NOMO-1 treated with dmso at 0.1 percent for 144 hours (cell line): ENCODE results near the gene PGAM5.

ENCODE experiments used
- DNase-seq: peaks from one replicate; lab custom pipeline; 2025; ENCODE audit not compliant: unreplicated experiment; lab: John Stamatoyannopoulos, UW

Gene PGAM5

DNA sequence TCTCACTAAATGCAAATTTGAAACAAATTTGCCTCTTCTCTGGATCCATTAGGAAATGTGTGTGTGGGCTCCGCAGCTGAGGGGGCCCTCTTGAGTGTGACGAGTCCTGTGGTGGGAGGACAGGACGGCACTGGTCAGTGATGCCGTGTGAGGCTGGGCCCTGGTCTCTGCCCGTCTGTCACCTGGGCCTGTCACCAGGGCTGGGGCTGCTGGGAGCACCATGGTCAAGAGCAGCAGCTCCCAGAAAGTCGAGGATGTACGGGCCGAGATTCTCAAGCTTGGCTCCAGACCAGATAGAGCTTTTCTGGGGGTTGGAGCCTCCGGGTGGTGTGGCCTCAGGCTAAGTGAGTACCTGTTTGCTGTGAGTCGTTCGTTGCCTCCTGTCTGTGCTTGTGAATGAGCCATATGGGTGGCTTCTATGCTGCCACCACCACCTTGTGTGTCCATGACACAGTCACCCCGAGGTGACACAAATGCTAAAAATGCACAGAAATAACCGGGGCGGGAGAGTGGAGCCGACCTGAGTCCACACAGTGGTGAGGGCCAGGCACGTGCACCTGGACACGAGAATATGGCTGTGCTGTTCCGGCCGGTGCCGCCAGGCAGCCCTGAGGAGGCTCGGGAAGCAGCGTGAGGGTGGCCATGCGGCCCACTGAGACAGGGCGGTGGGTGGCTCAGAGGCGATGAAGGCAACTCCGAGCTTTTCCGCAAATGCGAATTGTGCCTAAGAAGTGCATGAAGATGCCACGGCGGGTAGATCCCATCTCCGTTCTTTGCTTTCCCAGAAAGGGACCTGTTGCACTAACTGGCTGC, 8.7 kb downstream of the PGAM5 start:
- DNase-seq: no peak

DNA sequence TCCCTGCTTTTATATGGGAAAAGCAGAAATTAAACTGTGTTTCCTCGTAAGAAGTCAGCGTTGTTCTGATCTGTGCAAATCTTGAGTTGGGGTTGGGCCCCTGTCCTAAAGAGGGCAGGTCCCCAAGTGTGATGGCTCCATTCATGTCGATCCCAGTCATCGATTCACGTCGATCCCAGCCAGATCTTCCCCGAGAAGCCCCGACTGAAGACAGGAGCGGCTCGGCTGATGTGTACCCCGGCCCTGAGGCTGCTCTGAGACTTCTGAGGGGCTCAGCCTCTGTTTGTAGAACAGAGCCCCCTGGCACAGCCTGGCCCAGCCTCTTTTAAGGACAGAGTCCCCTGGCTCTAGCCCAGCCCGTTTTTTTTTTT, 9.3 kb downstream of the PGAM5 start:
- DNase-seq: no peak

DNA sequence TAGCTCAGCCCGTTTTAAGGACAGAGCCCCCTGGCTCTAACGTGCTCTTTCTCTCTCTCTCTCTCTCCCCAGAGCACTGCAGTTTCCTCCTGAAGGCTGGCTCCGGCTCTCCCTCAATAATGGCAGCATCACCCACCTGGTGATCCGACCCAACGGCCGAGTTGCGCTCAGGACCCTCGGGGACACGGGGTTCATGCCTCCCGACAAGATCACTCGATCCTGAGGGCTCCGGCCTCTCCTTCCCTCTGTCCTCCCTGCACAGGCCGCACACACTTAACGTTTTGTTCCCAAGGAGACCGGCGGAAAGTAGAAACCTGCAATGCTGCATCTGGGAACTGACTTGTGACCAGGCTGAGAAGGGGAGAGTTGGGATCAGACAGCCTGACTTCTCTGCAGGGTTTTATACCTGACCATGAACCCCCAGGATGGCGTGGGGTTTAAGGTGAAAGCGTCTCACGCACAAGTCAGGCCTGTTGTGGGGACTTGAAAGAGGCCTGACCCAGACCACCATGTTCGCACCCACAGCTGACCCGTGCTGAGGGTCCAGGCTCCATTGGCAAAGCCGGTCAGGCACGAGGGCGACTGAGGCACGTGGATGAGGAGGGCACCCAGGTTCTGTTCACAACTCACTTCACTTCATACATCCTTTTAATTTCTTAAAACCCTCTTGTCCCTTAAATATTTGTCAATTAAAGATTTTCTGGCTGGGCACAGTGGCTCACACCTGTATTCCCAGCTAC, 10.1 kb downstream of the PGAM5 start:
- no peak for DNase-seq

DNA sequence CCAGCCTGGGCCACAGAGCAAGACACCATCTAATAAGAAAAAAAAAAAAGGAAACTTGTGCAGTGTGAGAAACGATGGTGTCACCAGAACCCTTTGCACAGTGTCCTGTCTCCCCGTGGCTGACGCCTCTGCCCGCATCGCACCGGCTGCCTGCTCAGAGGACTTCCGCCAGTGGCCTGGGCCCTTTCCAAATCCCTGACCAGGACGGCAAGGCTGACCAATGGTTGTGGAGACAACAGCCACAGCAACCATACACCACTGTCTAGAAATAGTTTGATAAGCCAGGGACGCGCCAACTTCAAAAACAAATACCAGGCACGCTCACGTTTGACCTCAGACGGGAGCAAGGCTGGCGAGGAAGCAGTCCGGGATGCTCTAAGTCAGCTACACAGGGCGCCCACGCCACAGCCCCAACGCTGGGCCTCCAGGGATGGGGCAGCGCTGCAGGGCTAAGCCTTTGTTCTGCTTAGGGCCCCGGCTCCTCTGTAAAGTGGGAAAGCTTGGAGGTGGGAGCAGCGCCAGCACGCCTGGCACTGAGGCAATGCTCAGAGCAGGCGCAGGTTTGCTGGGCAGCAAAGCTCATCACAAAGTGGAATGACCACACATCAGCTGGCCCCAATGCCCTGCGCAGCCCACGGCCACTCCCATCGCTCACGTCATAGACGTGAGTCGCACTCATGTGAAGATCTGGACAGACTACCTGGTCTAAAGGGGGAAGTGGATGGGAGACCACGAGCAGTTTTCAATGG, 12.5 kb downstream of the PGAM5 start:
- DNase-seq: no peak

DNA sequence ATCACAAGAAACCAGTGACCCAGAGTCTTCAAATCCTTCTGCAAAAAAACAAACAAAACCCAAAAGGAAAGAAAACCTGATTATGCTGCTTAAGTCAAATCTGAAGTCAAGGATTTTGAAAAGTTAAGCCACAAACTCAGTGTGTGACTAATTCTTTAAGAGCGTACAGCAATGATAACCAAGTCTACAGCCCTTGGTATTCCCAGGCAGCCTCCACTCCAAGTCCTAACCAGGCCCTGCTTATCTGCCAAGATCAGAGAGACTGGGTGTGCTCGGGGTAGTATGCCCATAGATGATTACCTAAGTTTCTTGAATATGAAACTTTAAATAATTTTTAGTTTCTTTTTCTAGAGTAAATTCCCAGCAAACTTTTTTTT, 13.1 kb downstream of the PGAM5 start:
- no peak for DNase-seq

DNA sequence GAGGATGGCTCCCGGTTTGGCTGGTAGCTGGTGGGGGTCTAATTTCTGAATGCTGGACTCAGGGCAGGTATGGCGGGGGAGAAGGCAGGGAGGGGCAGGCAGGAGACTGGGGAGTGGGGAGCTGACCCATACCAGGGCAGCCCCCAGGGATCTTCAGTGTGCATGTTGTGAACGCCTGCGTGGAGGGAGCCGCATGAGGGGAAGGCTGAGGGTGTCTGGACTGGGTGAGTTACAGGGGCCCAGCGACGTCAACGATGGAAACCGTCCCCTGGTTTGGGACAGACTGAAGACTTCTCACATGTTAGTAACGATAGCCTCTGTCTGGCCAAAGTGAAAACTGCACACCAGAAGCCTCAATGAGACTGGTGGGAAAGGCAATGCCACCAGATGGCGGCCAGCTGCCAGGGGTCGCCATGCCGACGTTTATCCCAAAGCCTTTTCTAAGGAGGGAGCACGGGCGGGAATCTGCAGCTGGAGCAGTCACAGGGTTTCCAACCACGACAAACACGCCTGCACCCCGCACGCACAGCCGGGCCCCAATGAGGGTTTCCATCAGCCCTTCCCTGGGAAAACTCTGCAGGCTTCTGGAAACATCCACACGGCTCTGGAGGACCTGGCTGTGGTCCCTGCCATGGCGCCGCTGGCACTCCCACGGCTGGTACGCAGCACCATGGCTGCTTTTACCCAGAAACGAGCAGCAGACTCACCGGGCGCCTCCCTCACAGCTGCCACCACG, 14.0 kb downstream of the PGAM5 start:
- no peak for DNase-seq

DNA sequence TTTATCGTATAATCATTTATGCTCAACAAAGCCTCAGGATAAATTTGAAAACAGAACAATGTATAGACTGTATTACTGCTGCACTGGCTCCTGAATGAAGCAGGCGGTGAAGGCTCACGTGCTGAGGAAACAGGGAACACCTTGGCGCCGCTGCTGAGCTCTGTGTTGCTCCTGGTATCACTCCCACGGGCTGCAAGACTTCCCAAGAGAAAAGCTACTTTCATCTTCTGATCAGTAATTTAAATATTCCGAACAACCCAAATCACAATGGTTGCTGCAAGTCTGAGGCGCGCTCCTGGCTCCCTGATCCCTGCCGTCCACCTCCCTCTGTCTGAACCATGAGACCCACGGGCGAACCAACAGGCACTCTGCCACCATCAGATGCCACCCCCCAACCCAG, 15.7 kb downstream of the PGAM5 start:
- DNase-seq: no peak

DNA sequence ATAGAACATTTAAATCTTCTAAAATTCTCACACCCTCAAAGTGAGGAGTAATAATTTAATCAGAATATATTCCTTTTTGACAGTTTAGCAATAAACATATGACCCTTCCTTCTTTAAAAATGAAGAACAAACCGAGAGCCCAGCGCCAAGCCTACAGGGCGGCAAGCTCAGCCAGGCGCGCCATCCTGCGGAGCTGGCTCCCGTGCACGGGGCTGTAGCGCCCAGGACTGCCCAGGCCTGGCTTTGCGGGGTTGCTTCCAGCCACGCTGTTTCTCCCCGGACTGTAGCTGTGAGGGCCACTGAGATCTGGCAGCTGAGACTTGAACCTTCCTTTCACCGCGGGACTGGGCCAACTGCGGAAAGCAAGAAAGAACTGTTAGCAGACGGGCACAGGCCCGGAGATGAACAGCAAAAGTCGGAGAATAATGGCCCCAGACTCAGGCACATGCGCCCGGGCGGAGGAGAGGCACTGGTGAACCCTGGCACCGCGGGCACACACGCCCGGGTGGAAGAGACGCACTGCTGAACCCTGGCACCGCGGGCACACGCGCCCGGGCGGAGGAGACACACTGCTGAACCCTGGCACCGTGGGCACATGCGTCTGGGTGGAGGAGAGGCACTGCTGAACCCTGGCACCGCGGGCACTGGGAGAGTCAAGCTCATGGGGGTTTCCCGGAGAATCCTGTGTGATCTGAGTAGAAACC, 16.6 kb downstream of the PGAM5 start:
- no peak for DNase-seq

DNA sequence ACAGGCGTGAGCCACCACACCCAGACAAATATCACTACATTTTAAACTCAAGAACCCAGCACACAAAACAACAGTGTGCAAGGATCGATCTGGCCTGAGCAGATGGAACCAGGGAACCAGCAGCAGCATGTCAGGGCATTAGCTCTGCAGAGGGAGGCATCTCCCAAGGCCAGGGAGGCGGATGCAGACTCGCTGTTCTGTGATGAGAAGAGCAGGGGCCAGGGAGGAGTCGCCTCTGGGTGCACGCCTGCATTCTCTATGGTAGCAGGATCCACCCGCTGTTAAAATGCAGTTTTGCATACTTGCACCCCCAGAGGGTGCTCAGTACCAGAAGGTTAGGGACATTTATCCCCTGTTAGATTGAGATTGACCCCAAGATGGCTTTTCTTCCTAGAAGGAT, 17.9 kb downstream of the PGAM5 start:
- DNase-seq: no peak

DNA sequence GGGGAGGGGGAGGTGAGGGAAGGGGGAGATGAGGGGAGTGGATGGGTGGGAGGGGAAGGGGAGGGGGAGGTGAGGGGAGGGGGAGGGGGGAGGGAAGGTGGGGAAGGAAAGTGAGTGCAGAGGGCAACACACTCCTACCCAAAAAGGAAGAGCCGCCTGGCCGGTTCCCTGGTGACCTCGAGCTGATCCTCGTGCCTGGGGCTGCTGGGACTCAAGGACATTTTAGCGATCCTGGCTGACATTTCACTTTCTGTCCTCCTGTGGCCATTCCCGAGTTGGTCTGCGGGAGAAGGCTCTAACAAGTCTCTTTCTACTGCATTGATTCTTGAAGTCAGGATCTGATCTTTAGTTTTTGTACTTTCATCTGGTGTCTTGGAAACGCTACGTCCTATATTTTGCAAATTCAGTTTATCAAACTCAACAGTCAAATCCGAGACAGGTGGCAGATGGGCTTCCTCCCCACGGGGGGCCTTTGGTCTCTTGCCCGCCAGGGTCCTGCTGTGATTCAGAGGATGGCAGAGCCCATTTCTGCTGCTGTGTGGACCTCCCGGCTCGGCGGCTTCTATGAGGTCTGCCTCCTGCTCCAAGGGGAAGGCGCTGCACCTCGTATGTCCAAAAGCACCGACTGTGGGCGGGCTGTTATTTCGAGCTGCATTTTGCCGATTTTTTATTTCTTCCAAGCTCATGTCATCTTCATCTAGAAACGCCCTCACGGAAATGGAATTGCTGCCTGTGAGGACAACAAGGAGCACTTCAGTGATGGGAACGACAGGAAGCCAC, 19.1 kb downstream of the PGAM5 start:
- DNase-seq: no peak

DNA sequence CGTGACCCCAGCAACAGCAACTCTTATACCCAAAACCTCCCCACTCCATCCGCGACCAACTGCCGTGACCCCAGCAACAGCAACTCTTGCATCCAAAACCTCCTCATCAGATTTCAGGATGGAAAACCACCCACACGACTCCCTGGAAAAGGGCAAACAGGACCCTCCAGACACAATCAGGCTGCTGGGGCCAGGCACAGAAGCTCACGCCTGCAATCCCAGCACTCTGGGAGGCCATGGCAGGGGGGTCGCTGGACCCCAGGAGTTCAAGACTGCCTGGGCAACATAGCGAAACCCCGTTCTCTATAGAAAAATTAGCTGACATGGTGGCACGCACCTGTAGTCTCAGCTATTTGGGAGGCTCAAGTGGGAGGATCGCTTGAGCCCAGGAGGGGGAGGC, 19.7 kb downstream of the PGAM5 start:
- no peak for DNase-seq

DNA sequence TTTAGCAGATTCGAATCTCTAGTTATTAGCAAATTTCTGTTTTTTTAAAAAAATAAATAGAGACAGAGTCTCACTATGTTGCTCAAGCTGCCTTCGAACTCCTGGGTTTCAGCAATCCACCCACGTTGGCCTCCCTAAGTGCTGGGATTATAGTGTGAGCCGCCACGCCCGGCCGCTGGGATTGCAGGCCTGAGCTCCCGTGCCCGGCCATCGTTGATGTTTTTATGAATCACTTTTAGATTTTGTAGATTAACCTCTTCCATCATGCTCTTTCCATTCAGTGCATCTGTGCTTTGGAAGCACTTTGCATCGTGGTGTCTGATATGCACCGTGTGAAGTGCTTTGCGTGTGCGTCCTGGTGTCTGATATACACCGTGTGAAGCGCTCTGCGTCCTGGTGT, 20.9 kb downstream of the PGAM5 start:
- no peak for DNase-seq

DNA sequence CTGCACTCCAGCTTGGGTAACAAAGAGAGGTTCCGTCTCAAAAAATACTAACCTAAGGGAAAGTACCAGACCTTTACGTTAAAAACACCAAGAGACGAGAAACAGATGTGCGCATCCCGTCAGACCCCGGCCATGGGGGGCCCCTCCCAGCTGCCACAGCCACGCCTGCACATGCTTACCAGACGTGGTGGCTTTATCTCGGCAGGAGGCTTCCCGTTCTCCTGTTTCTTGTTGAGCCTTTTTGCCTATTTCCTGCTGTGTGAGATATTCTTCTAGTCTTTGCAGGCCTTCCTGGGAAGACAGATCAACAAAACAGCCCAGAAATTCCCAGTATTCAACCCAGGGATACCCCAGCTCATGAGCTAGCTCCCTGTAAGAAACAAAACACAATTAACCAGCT, 23.6 kb downstream of the PGAM5 start:
- DNase-seq: no peak

DNA sequence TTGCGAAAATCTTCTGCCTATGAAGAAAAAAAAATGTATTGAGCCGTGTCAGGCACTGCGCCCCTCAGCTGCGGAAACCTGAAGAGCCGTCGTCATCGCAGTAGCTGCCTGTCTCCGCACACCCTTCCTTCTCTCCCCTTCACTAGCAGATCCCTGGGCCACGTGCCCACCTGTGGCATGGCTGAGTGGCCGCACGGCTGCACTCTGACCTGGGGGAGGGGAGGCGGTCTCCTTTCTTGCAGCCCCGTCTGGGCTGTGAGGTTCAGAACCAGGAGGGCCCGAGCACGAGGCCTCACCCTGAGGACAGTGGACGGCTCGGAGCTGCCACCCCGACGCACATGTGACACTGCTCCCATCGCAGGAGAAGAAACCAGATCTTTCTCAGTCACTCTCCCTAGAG, 24.9 kb downstream of the PGAM5 start:
- no peak for DNase-seq

DNA sequence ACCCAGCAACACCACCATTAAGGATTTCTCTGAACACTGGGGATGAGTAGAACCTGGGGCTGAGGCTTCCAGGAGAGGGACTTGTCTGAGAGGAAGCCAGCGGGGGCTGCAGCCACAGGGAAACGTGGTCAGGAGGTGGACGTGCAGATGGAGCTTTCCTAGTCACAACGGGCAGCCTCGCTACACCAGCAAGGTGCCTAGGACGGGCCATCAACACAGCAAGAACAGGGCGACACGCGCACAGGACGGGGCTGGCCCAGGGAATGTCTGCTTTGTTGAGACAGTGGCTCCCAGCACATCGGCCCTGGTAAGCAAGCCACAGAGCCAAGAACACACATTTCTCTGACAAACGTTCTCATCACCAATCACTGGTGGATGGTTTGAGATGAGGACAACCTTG, 25.7 kb downstream of the PGAM5 start:
- DNase-seq: no peak

DNA sequence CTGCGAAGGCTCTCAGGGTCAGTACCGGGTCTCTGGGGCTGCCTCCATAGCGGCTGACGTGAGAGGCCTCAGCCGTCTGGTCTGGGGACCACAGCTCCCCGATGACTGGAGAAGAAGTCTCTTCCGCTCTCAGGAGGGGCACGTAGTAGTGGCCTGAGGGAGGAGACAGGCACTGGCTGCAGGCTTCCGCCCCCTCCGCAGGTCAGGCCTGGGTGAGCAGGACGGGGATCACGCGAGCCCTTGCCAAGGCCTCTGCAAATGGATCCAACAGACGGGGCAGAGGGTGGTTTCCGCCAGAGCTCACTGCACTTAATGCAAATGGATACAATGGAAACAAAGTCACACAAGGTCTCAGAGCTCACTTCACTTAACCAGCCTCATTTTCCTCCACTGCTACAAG, 26.3 kb downstream of the PGAM5 start:
- DNase-seq: no peak

DNA sequence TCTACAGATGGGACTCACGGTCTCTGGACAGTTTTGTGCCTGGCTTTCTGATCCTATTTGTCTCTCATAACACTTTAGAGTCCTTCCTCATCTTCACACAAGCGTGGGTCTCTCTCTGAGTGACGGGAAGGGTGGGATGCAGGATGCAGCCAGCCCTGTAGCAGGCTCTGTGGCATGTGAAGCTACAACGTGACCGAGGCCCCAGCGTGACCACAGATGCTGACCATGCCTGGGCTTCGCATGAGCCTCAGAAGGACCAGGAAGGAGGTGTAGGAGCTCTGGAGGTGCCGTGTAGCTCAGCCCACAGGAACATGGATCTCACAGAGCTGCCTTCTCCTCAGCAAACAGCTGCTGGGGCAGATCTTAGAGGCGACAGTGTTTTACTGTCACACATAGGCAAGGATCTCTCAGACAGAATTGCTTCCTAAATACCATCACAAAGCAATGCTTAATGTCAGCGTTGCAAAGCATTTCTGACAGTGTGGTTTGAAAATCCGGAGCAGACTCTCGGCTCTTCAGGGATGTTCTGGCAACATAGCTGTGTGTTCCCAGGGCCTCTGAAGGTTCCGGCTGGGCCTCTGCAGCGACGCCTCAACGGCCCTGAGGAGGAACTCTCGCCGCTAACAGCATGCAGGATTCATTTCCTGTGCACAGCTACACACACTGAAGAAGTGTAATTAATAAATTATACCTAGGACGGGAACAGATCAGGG, 29.1 kb downstream of the PGAM5 start:
- DNase-seq: no peak

DNA sequence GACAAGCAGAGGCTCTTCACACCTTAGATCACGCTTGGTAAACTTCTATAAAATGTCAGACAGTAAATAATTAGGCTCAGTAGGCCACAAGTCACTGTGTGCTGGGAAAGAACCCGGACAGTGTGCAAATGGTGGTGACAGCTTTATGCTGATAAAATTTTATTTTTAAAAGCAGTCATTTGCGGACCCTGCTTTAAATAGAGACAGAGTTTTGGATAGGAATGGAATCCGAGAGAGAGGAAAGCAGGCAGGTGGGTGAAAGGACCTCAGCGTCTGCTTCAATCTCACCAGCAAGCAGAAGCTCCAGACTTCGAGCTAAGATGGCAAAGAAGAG, 29.6 kb downstream of the PGAM5 start:
- DNase-seq: no peak

DNA sequence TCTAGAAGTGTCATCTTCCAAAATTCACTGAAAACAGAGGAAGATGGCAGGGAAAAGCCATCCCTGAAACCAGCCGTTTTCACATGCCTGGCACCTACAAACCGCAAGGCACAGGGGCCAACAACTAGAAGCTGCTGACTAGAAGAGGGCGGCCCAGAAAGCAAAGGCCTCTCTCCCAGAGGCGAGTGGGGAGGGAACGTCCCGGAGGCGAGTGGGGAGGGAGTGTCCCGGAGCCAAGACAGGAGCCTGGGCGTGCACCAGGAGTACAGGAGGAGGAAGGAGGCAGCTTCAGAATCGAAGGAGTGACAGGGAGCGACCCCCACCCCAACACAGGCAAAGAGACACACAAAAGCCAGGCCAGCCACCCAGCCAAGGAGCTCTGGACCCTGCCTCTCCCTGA, 30.0 kb downstream of the PGAM5 start:
- DNase-seq: no peak

DNA sequence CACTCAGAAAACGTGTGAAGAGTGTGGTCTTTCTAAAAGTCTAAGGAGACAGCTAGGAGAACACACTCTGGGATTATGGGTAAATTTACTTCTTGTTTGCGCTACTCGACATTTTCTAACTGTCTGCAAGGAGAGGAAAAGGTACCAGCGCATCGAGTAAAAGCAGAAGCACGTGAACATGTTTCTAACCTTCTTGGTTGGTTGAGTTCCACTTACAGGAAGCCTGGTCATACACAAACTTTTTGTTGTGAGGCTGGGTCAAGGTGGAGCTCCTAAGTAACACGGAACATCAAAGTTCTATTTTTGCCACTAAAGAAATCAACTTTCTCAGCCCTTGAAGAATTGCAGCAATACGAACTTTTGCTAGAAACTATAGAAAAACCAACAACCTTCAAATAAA, 31.0 kb downstream of the PGAM5 start:
- no peak for DNase-seq
